AG09309 (cell line): ENCODE measurements around the gene ADCY3.

ENCODE experiments used
- DNase-seq: peaks from one replicate; pipeline ENCODE4 v3.0.0-alpha.2; 2010; ENCODE audit warnings: low read depth
- H3K4me3 ChIP-seq: 2 replicates; pipeline ENCODE4 v1.5.1; 2011; ENCODE audit warnings: mild to moderate bottlenecking, low read depth, low read length, moderate library complexity; ENCODE audit not compliant: control insufficient read depth
- TF ChIP-seq, protein P1 (sequence below): IDR thresholded peaks from 2 replicates; pipeline ENCODE4 v1.5.1; 2011; ENCODE audit warnings: mild to moderate bottlenecking, low read depth, low read length, inconsistent platforms; ENCODE audit not compliant: insufficient read depth, control insufficient read depth; ENCODE audit errors: missing control alignments

The ADCY3 gene

DNA sequence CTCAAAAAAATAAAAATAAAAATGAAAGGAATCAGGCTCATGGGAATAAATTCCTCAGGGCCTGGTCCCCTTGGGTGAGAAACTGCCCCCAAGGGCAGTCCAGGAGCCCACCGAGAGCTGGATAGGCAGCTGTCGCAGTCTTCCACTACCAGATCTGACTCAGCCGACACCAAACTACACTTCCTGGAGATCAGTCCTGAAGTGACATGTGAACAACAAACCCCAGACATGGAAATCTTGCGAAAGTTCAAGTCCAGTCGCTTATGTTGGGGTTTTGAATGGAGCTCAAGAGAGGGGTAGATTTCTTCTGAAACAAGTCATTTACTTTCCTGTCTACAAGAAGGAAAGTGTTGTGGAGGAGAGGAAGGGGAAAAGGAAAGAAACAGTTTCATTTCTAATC lies 12.9 kb downstream of the ADCY3 start:
- no peak overlapping the region for H3K4me3 ChIP-seq
- no peak for DNase-seq
- TF ChIP-seq, protein P1, sequence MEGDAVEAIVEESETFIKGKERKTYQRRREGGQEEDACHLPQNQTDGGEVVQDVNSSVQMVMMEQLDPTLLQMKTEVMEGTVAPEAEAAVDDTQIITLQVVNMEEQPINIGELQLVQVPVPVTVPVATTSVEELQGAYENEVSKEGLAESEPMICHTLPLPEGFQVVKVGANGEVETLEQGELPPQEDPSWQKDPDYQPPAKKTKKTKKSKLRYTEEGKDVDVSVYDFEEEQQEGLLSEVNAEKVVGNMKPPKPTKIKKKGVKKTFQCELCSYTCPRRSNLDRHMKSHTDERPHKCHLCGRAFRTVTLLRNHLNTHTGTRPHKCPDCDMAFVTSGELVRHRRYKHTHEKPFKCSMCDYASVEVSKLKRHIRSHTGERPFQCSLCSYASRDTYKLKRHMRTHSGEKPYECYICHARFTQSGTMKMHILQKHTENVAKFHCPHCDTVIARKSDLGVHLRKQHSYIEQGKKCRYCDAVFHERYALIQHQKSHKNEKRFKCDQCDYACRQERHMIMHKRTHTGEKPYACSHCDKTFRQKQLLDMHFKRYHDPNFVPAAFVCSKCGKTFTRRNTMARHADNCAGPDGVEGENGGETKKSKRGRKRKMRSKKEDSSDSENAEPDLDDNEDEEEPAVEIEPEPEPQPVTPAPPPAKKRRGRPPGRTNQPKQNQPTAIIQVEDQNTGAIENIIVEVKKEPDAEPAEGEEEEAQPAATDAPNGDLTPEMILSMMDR: no peak

DNA sequence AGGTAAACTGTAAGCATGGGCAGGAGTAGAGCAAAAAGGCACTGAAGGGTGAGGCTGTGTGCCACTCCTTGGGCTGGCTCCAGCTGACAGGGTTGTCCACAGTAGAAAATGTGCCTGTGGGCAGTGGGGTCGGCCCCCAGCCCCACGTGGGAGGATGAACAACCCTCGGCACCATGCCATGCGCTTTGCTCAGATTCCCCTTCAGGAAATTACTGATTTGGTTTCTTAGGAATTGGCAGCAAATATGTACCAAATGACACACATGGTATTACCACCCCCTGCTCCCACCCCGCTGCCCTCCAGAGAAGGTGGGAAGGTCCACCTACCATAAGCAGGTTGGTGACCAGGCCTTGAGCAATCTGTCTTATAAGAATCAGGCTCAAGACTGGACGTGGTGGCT lies 13.6 kb downstream of the ADCY3 start:
- TF ChIP-seq, protein P1: no peak
- DNase-seq: no peak
- H3K4me3 ChIP-seq: no peak overlapping the region

DNA sequence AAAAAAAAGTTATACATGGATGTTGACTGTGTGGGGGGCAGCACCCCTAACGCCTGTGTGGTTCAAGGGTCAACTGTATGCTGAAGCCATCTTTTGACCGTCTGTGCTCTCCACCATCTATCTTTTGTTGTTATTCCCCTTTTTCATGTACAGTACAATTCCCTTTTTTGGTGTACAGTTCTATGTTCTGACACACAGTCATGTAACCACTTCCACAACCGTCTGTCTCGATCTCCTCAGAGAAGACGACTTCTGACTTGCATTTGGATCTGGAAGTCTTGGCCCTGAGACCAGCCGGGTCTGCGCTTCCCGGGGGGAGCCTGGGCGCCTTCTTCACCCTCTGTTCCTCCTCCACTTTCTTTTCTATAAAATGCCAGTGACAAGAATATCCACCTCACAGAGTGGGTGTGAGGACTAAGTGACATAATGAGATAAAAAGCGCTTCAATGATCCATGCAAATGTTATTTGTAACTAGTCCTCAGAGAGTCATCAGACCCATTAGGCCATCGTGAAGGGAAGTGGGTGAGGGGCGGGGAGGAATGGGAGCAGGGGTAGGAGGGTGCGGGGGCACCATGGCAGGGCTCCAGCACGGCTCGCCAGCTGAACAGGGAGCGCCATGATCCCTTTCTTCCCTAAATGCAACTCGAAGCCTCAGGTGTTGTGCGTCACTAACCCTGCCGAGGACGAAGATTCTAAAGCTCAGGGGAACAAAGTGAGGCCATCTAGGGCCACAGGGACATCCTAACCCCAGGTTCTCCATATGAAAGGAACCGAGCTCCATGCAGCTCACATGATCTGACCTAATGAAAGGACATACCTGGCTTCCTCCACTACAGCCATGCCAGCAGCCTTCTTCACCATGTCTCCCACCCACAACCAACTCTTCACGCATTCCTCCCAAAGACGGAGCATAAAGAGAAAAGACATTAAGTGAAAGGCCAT lies 16.6 kb downstream of the ADCY3 start:
- TF ChIP-seq, protein P1: no peak
- DNase-seq: no peak
- no peak overlapping the region for H3K4me3 ChIP-seq

DNA sequence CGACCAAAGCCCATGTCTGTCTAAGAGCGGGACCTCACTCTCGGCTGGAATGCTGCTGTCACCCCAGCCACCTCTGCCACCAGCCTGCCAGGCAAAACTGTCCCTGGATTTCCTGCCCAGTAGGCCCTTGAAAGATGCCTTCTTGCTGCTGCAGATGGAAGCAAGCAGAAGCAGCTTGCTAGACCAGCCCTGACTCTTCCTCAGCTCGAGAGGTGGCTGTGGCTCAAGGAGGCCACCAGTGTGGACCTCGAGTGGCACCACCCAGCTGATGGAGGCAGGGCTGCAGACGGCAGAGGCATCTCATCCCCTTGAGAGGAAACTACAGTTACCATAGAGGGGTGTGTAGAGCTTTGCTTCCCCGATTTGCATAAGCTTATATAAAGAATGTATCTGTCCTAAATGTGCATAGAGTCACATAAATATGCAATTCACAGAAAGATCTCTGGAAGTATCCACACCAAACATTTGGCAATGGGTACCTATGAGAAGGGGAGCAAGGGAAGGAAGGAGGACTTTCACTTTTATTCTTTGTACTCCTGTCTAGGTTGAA lies 20.6 kb downstream of the ADCY3 start:
- no peak overlapping the region for H3K4me3 ChIP-seq
- TF ChIP-seq, protein P1: no peak
- no peak for DNase-seq

DNA sequence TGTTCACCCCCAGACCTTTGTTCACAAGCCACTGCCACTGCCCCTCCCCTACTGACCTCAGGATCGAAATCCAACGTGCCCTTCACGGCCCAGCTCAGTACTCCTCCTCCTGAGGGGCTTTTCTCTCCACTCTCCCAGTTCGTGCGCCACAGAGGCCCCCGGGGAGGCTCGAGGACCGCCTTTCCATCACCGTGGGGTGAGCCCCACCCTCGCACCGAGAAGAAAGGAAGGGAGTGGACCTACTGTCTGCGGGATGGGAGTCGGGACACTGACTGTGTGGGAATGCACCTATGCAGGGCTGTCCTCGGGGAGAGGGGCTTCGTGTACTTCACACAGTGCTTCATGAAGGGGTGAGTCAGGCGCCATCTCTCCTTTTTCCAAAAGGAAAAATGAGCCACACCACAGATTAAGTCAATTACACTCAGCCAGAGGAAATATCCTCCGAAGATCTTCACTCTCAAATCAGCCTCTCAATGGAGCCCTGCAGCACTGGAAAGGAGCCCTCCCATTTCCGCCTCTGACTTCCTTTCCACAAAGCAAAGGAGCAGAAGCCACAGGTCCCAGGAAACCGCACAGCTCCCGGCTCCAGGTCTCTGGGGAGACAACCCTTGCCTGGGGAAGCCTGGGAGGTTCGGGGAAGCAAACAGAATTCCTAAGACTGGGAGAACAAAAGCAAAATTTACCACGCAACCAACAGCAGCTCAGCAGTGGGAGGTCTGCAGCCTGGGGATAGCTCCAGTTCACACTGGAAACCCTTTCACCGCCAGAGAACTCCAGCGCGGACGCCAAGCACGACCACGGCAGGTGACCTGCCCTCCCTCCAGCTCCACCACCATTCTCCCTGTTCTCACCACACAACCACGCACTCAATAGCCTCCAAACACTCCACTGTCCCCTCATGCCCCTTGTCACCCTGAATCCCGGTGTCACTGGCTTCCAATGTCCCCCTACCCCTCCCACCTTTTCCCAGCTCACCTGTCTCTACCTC lies 21.6 kb downstream of the ADCY3 start:
- TF ChIP-seq, protein P1: no peak
- DNase-seq: no peak
- no peak overlapping the region for H3K4me3 ChIP-seq

DNA sequence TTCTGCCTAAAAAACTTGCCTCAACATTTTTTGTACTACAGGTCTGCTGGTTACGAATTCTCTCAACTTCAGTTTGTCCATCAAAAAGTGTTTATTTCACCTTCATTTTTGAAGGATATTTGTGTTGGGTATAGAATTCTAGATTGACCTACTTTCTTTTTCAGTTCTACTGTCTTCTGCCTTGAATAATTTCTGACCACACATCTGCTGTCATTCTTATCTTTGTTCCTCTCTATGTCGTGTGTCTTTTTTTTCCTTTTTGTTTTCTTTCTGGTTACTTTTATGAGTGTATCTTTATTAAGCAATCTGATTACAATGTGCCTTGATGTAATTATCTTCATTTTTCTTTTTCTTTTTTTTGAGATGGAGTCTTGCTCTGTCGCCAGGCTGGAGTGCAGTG lies 25.3 kb downstream of the ADCY3 start:
- TF ChIP-seq, protein P1: no peak
- DNase-seq: no peak
- no peak overlapping the region for H3K4me3 ChIP-seq
